Dendritic cell treated with granulocyte-macrophage colony-stimulating factor and Interleukin-4, amounts not matched to agents 40 ng/mL and 50 ng/mL, for 4 days (primary cell): ENCODE results near the gene HOXC9.

ENCODE experiments used
- H3K27ac Mint-ChIP-seq: one replicate; pipeline ENCODE4 v1.8.0; 2022; ENCODE audit warnings: mild to moderate bottlenecking, mixed read lengths
- H3K27me3 Mint-ChIP-seq: one replicate; pipeline ENCODE4 v1.8.0; 2022; ENCODE audit warnings: mild to moderate bottlenecking, mixed read lengths
- H3K36me3 Mint-ChIP-seq: one replicate; pipeline ENCODE4 v1.8.0; 2022; ENCODE audit warnings: low read depth, mixed read lengths
- H3K4me1 Mint-ChIP-seq: one replicate; pipeline ENCODE4 v1.8.0; 2022; ENCODE audit warnings: low read depth, mixed read lengths
- H3K4me3 Mint-ChIP-seq: one replicate; pipeline ENCODE4 v1.8.0; 2022; ENCODE audit warnings: mild to moderate bottlenecking, moderate library complexity, mixed read lengths
- H3K9me3 Mint-ChIP-seq: one replicate; pipeline ENCODE4 v1.8.0; 2022; ENCODE audit warnings: mixed read lengths
- intact Hi-C: fragments of 100-400 bp; cut with micrococcal nuclease; formaldehyde crosslinking; loops from one replicate; pipeline ENCODE4 v1.15.0; 2022

Gene HOXC9

GRCh38 chr12:53985692-53985993, 14.3 kb upstream of the HOXC9 start:
- Mint-ChIP-seq H3K9me3 (peaks cover 6% of the 10 kb centered on the region), H3K36me3 (no peaks in the 10 kb centered on the region), H3K4me1 (peaks cover 32% of the 10 kb centered on the region), H3K4me3 (peak overlapping the region; percentile 20), H3K27me3 (peaks cover 99% of the 10 kb centered on the region), H3K27ac (no peak overlapping the region)
- intact Hi-C loops = no loop called here

- Mint-ChIP-seq H3K36me3 (no peaks in the 10 kb centered on the region), H3K27me3 (peaks cover 99% of the 10 kb centered on the region), H3K4me1 (peaks cover 32% of the 10 kb centered on the region), H3K27ac (no peak overlapping the region), H3K9me3 (peaks cover 6% of the 10 kb centered on the region), H3K4me3 (no peak overlapping the region)
- intact Hi-C loops = no loop called here
Measured at GRCh38 chr12:53985994-53986685, 13.8 kb upstream of the HOXC9 start.

DNA sequence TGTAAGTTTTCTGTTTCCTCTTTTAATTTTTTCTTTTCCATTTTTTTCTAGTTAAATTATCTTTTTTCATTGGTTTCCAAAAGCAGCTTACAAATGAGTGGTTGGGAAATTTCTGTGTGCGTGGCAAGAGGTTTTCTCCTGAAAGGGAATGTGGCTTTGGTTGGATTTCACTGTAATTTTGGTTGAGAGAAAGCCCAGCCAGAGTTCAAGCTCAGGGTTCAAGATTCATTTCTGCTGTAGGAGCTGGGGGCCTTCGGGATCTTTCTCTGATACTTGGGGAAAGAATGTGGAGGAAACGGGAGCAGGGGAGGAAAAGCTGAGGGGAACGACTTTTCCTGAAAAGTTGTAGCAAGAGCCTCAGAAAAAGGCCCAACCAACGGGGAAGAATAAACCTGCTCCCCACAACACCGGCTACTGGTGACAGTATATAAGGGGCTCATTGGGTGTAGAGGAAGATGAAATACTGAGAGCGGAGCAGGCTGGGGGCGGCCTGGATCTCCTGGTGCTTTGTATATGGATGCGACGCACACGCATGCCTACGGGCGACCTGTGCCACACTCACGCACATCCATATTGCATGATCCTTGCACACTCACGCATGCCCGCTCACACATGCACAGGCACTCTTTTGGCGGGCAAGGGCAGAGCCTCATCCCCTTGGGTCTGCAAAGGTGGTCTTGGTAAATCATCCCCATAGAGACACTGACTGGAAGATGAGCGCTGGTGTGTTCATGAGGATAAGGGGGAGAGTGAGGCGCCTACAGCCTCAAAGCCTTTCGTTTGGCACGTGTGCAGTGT, 13.1 kb upstream of the HOXC9 start:
- no peak overlapping the region for H3K4me3 Mint-ChIP-seq
- H3K27ac Mint-ChIP-seq = no peak overlapping the region
- H3K4me1 Mint-ChIP-seq = peaks cover 32% of the 10 kb centered on the region
- intact Hi-C loops = no loop called here
- peaks cover 99% of the 10 kb centered on the region for H3K27me3 Mint-ChIP-seq
- peaks cover 6% of the 10 kb centered on the region for H3K9me3 Mint-ChIP-seq
- H3K36me3 Mint-ChIP-seq = no peaks in the 10 kb centered on the region

- Mint-ChIP-seq H3K4me3 (no peak overlapping the region), H3K9me3 (peaks cover 6% of the 10 kb centered on the region), H3K27ac (no peak overlapping the region), H3K4me1 (peaks cover 32% of the 10 kb centered on the region), H3K36me3 (no peaks in the 10 kb centered on the region), H3K27me3 (peaks cover 98% of the 10 kb centered on the region)
- intact Hi-C loops = loop anchor here (2.0 kb wide), 1 partner anchor 195 kb away; no protein-coding TSS in a partner anchor
Measured at GRCh38 chr12:53987787-53988230, 12.2 kb upstream of the HOXC9 start.

- peaks cover 26% of the 10 kb centered on the region for H3K4me1 Mint-ChIP-seq
- H3K4me3 Mint-ChIP-seq = no peak overlapping the region
Measured at GRCh38 chr12:53988541-53989226, 11.3 kb upstream of the HOXC9 start.

GRCh38 chr12:53989227-53990113, 10.5 kb upstream of the HOXC9 start:
- no peak overlapping the region for H3K27ac Mint-ChIP-seq
- H3K4me3 Mint-ChIP-seq = no peak overlapping the region
- no peaks in the 10 kb centered on the region for H3K36me3 Mint-ChIP-seq
- peaks cover 98% of the 10 kb centered on the region for H3K27me3 Mint-ChIP-seq
- no peaks in the 10 kb centered on the region for H3K9me3 Mint-ChIP-seq
- peaks cover 28% of the 10 kb centered on the region for H3K4me1 Mint-ChIP-seq
- intact Hi-C loops = loop anchor here (2.0 kb wide), 1 partner anchor 197 kb away; no protein-coding TSS in a partner anchor

More at GRCh38 chr12:53988541-53989226, 11.3 kb upstream of the HOXC9 start:
- intact Hi-C loops = loop anchor here (2.0 kb wide), 1 partner anchor 196 kb away; no protein-coding TSS in a partner anchor
- Mint-ChIP-seq H3K36me3 (no peaks in the 10 kb centered on the region), H3K9me3 (peaks cover 2% of the 10 kb centered on the region), H3K27me3 (peaks cover 98% of the 10 kb centered on the region), H3K27ac (no peak overlapping the region)

DNA sequence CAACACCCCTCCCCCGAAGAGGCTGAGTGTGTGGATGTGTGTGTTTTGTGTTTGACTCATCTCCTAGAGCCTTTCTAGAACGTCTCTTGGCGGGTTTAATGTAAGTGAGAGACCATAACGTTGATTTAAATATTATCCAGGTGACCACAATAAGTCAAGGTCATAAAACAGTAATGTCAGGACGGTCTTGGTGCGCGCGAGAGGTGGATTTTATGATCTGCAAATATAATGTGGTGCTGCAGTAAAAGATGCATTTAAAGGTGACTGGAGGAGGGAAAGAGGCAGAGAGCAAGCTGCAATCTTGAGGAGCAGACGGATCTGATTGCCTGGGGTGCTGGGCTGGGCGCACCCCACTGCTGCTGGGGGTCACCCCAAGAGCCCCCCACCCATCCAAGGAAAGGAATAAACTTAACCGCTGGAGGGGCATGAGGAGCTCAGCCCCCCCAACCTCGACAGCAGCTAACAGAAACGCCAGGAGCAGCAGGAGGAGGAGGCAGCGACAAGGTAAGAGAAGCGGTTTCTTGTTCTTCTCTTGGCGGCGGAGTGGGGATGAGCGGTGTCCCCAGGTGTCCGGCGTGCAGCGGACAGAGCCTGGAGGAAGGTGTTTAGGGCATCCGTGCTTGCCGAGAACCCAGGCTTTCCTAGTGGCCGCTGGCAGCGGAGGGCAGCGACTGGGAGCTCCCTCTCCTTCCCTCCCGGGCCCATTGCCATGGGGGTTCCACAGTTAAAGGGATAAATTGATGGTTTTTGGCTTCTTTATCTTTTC, 9.5 kb upstream of the HOXC9 start:
- H3K4me1 Mint-ChIP-seq = peaks cover 31% of the 10 kb centered on the region
- intact Hi-C loops = no loop called here
- peaks cover 98% of the 10 kb centered on the region for H3K27me3 Mint-ChIP-seq
- H3K9me3 Mint-ChIP-seq = no peaks in the 10 kb centered on the region
- H3K36me3 Mint-ChIP-seq = no peaks in the 10 kb centered on the region
- H3K27ac Mint-ChIP-seq = no peak overlapping the region
- no peak overlapping the region for H3K4me3 Mint-ChIP-seq

- H3K4me3 Mint-ChIP-seq = no peak overlapping the region
- H3K27ac Mint-ChIP-seq = no peak overlapping the region
- H3K36me3 Mint-ChIP-seq = no peaks in the 10 kb centered on the region
- H3K4me1 Mint-ChIP-seq = peaks cover 34% of the 10 kb centered on the region
- H3K27me3 Mint-ChIP-seq = peaks cover 98% of the 10 kb centered on the region
- H3K9me3 Mint-ChIP-seq = no peaks in the 10 kb centered on the region
- intact Hi-C loops = no loop called here
Measured at GRCh38 chr12:53991077-53991460, 8.9 kb upstream of the HOXC9 start.

DNA sequence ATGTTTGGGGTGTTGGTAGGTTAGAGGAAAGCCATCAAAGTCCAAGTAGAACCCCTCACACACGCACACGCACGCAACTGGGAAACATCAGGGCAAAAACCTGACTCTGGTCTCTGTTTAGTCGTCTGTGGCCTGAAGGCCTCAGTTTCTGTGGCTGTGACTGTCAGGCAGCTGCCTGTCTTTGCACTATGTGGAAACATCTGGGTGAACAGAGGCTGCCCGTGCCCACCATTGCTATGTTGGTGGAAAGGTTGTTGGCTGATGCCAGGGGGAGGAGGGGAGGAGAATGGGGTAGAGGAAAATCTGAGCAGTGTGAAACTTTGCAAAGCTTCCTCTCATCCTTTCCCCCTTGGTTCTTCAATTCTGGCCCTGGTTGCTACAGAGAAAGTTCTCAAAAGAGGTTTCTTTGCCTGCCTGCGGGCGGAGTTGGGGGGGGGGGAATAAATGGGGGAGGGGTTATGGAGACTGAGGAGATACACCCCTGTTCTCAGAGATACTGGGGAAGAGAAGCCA, 7.5 kb upstream of the HOXC9 start:
- peaks cover 98% of the 10 kb centered on the region for H3K27me3 Mint-ChIP-seq
- no peak overlapping the region for H3K4me3 Mint-ChIP-seq
- intact Hi-C loops = no loop called here
- no peaks in the 10 kb centered on the region for H3K36me3 Mint-ChIP-seq
- no peaks in the 10 kb centered on the region for H3K9me3 Mint-ChIP-seq
- peaks cover 47% of the 10 kb centered on the region for H3K4me1 Mint-ChIP-seq
- no peak overlapping the region for H3K27ac Mint-ChIP-seq

- H3K4me1 Mint-ChIP-seq = peaks cover 52% of the 10 kb centered on the region
- H3K36me3 Mint-ChIP-seq = no peaks in the 10 kb centered on the region
- H3K4me3 Mint-ChIP-seq = no peak overlapping the region
- H3K9me3 Mint-ChIP-seq = no peaks in the 10 kb centered on the region
- no peak overlapping the region for H3K27ac Mint-ChIP-seq
- H3K27me3 Mint-ChIP-seq = peaks cover 98% of the 10 kb centered on the region
- intact Hi-C loops = no loop called here
Measured at GRCh38 chr12:53993162-53994008, 6.6 kb upstream of the HOXC9 start.

DNA sequence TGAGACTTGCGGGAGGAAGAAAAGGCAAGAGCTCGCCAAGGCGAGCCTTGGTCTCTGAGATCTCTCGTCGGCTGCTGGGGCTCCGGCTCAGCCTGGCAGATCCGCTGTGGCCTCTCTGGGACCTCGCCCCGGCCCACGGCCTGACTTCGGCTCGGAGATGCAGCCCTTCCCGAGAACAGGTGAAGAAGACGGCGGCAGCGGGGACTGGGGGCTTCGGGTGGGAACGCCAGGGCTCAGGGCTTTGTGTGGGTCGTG, 6.0 kb upstream of the HOXC9 start:
- Mint-ChIP-seq H3K4me1 (peaks cover 50% of the 10 kb centered on the region), H3K4me3 (no peak overlapping the region), H3K9me3 (no peaks in the 10 kb centered on the region), H3K27ac (no peak overlapping the region), H3K36me3 (no peaks in the 10 kb centered on the region), H3K27me3 (peaks cover 98% of the 10 kb centered on the region)
- intact Hi-C loops = no loop called here

GRCh38 chr12:53994264-53995001, 5.5 kb upstream of the HOXC9 start:
- peaks cover 97% of the 10 kb centered on the region for H3K27me3 Mint-ChIP-seq
- no peaks in the 10 kb centered on the region for H3K9me3 Mint-ChIP-seq
- intact Hi-C loops = no loop called here
- peak overlapping the region; percentile 2 for H3K4me3 Mint-ChIP-seq
- no peak overlapping the region for H3K27ac Mint-ChIP-seq
- no peaks in the 10 kb centered on the region for H3K36me3 Mint-ChIP-seq
- H3K4me1 Mint-ChIP-seq = peaks cover 45% of the 10 kb centered on the region
